HUES6 (cell line): ENCODE measurements around the gene CNOT4.
"Not testable (repeated sequence)": the region's sequence is repeated elsewhere in the genome, so short reads cannot be mapped to it uniquely, and the experiment has no call there.

ENCODE experiments used
- H3K27ac ChIP-seq: 2 replicates; pipeline ENCODE4 v1.7.0; 2013; ENCODE audit warnings: low read depth, mild to moderate bottlenecking, low read length, inconsistent platforms
- H3K27me3 ChIP-seq: 2 replicates; pipeline ENCODE4 v1.6.1; 2013; ENCODE audit warnings: low read length; ENCODE audit not compliant: control insufficient read depth, insufficient read depth
- H3K36me3 ChIP-seq: 2 replicates; pipeline ENCODE4 v1.6.1; 2013; ENCODE audit warnings: low read length; ENCODE audit not compliant: control insufficient read depth, insufficient read depth
- H3K4me1 ChIP-seq: 2 replicates; pipeline ENCODE4 v1.6.1; 2013; ENCODE audit warnings: low read length; ENCODE audit not compliant: control insufficient read depth, insufficient read depth
- H3K4me3 ChIP-seq: 2 replicates; pipeline ENCODE4 v1.5.1; 2013; ENCODE audit warnings: low read depth, low read length
- H3K9ac ChIP-seq: one replicate; pipeline ENCODE4 v1.6.1; 2013; ENCODE audit warnings: mild to moderate bottlenecking, low read length
- H3K9me3 ChIP-seq: 2 replicates; pipeline ENCODE4 v1.6.1; 2013; ENCODE audit warnings: low read depth, low read length; ENCODE audit not compliant: control insufficient read depth, insufficient read depth

Gene CNOT4

GRCh38 chr7:135449436-135449835 lies 60.5 kb downstream of the CNOT4 start:
- Histone ChIP-seq H3K27me3 (no peaks in the 10 kb centered on the region), H3K9ac (no peak overlapping the region)

GRCh38 chr7:135448753-135449152 lies 61.1 kb downstream of the CNOT4 start:
- Histone ChIP-seq H3K27ac (no peak overlapping the region), H3K9me3 (no peaks in the 10 kb centered on the region), H3K9ac (no peak overlapping the region), H3K4me3 (no peak overlapping the region), H3K27me3 (no peaks in the 10 kb centered on the region), H3K36me3 (0 out of 2 replicates have a peak, but pooled peaks cover 3% of the 10 kb centered on the region), H3K4me1 (no peaks in the 10 kb centered on the region)

More at GRCh38 chr7:135449436-135449835, 60.5 kb downstream of the CNOT4 start:
- H3K9me3 ChIP-seq, result no peaks in the 10 kb centered on the region
- H3K27ac ChIP-seq, result no peak overlapping the region
- no peaks in the 10 kb centered on the region for H3K36me3 ChIP-seq
- no peaks in the 10 kb centered on the region for H3K4me1 ChIP-seq
- H3K4me3 ChIP-seq, result no peak overlapping the region

- no peaks in the 10 kb centered on the region for H3K4me1 ChIP-seq
- no peaks in the 10 kb centered on the region for H3K27me3 ChIP-seq
- H3K27ac ChIP-seq, result no peak overlapping the region
- H3K36me3 ChIP-seq, result 0 out of 2 replicates have a peak, but pooled peaks cover 3% of the 10 kb centered on the region
- no peak overlapping the region for H3K9ac ChIP-seq
- H3K4me3 ChIP-seq, result no peak overlapping the region
- no peaks in the 10 kb centered on the region for H3K9me3 ChIP-seq
Measured at GRCh38 chr7:135447748-135448147, 62.2 kb downstream of the CNOT4 start.

- Histone ChIP-seq H3K9ac (no peak overlapping the region), H3K27me3 (no peaks in the 10 kb centered on the region)
Measured at GRCh38 chr7:135445690-135446089, 64.2 kb downstream of the CNOT4 start.

GRCh38 chr7:135445266-135445665 lies 64.6 kb downstream of the CNOT4 start:
- H3K9ac ChIP-seq, H3K27me3 ChIP-seq, H3K9me3 ChIP-seq, H3K27ac ChIP-seq, H3K4me1 ChIP-seq, H3K36me3 ChIP-seq, H3K4me3 ChIP-seq: not testable (repeated sequence)

More at GRCh38 chr7:135445690-135446089, 64.2 kb downstream of the CNOT4 start:
- no peak overlapping the region for H3K27ac ChIP-seq
- no peaks in the 10 kb centered on the region for H3K4me1 ChIP-seq
- 0 out of 2 replicates have a peak, but pooled peaks cover 3% of the 10 kb centered on the region for H3K36me3 ChIP-seq
- no peaks in the 10 kb centered on the region for H3K9me3 ChIP-seq
- H3K4me3 ChIP-seq, result no peak overlapping the region

GRCh38 chr7:135441791-135442190 lies 68.1 kb downstream of the CNOT4 start:
- peaks cover 11% of the 10 kb centered on the region; the same call in 1 of the 2 replicates for H3K36me3 ChIP-seq
- no peaks in the 10 kb centered on the region for H3K9me3 ChIP-seq

GRCh38 chr7:135434047-135434446 lies 75.9 kb downstream of the CNOT4 start:
- 0 out of 2 replicates have a peak, but pooled peaks cover 3% of the 10 kb centered on the region for H3K9me3 ChIP-seq
- no peak overlapping the region for H3K4me3 ChIP-seq
- H3K4me1 ChIP-seq, result no peaks in the 10 kb centered on the region
- no peak overlapping the region for H3K27ac ChIP-seq
- H3K36me3 ChIP-seq, result peaks cover 8% of the 10 kb centered on the region; the same call in 1 of the 2 replicates
- no peak overlapping the region for H3K9ac ChIP-seq
- no peaks in the 10 kb centered on the region for H3K27me3 ChIP-seq

More at GRCh38 chr7:135441791-135442190, 68.1 kb downstream of the CNOT4 start:
- H3K4me3 ChIP-seq, result no peak overlapping the region
- no peaks in the 10 kb centered on the region for H3K4me1 ChIP-seq
- H3K27ac ChIP-seq, result no peak overlapping the region
- H3K9ac ChIP-seq, result no peak overlapping the region
- no peaks in the 10 kb centered on the region for H3K27me3 ChIP-seq

- no peak overlapping the region for H3K9ac ChIP-seq
- 0 out of 2 replicates have a peak, but pooled peaks cover 3% of the 10 kb centered on the region for H3K9me3 ChIP-seq
- no peaks in the 10 kb centered on the region for H3K36me3 ChIP-seq
- no peak overlapping the region for H3K4me3 ChIP-seq
- no peaks in the 10 kb centered on the region for H3K27me3 ChIP-seq
- H3K4me1 ChIP-seq, result peaks cover 5% of the 10 kb centered on the region
- no peak overlapping the region for H3K27ac ChIP-seq
Measured at GRCh38 chr7:135430626-135431025, 79.3 kb downstream of the CNOT4 start.

GRCh38 chr7:135428879-135429278 lies 81.0 kb downstream of the CNOT4 start:
- H3K36me3 ChIP-seq, result no peaks in the 10 kb centered on the region
- peaks cover 5% of the 10 kb centered on the region for H3K4me1 ChIP-seq
- no peak overlapping the region for H3K9ac ChIP-seq
- no peak overlapping the region for H3K27ac ChIP-seq
- no peaks in the 10 kb centered on the region for H3K27me3 ChIP-seq
- H3K9me3 ChIP-seq, result no peaks in the 10 kb centered on the region
- no peak overlapping the region for H3K4me3 ChIP-seq

GRCh38 chr7:135428011-135428410 lies 81.9 kb downstream of the CNOT4 start:
- Histone ChIP-seq H3K9ac (no peak overlapping the region), H3K27ac (no peak overlapping the region), H3K27me3 (no peaks in the 10 kb centered on the region), H3K9me3 (no peaks in the 10 kb centered on the region), H3K4me1 (peaks cover 5% of the 10 kb centered on the region), H3K4me3 (no peak overlapping the region), H3K36me3 (no peaks in the 10 kb centered on the region)

GRCh38 chr7:135427166-135427565 lies 82.7 kb downstream of the CNOT4 start:
- no peaks in the 10 kb centered on the region for H3K36me3 ChIP-seq
- H3K27me3 ChIP-seq, result no peaks in the 10 kb centered on the region
- H3K9me3 ChIP-seq, result no peaks in the 10 kb centered on the region
- H3K4me3 ChIP-seq, result no peak overlapping the region
- H3K27ac ChIP-seq, result no peak overlapping the region
- H3K4me1 ChIP-seq, result peaks cover 5% of the 10 kb centered on the region
- no peak overlapping the region for H3K9ac ChIP-seq

GRCh38 chr7:135425036-135425435 lies 84.9 kb downstream of the CNOT4 start:
- Histone ChIP-seq H3K27ac (no peak overlapping the region), H3K27me3 (no peaks in the 10 kb centered on the region), H3K36me3 (no peaks in the 10 kb centered on the region), H3K9me3 (no peaks in the 10 kb centered on the region), H3K9ac (no peak overlapping the region), H3K4me3 (no peak overlapping the region), H3K4me1 (peaks cover 10% of the 10 kb centered on the region)
